HG03354 (cell line): Measurements from ENCODE around the gene TULP4.
"Not testable (repeated sequence)": the region's sequence is repeated elsewhere in the genome, so short reads cannot be mapped to it uniquely, and the experiment has no call there.

Experiments
- ATAC-seq: cut with Tn5 transposase; IDR thresholded peaks from one replicate; pipeline ENCODE4 v1.9.1; 2021; ENCODE audit warnings: mild to moderate bottlenecking; ENCODE audit not compliant: unreplicated experiment, poor library complexity, severe bottlenecking

The TULP4 gene

DNA sequence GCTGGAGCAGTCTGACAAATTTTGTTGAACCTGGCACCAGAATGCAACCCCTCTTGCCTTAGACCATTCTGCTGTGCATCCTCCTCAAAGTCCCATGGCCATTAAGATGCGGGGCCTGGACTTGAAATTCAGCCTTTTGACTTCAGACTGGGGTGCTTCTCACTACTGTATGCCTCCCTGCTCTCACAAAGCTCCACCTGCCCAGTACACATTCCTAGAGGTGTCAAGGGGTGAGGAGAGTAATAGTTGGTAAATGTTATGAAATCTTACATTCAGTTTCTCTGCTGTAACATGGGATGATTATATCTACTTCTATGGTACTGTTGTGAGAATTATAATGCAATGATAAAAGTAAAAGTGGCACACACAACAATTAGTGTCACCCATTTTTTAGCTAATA lies 70.8 kb downstream of the TULP4 start:
- no peak for ATAC-seq

GRCh38 chr6:158383542-158383941 lies 71.3 kb downstream of the TULP4 start:
- no peak for ATAC-seq

- no peak for ATAC-seq
Observed at GRCh38 chr6:158384671-158385110, 72.4 kb downstream of the TULP4 start.

GRCh38 chr6:158387036-158387435 lies 74.8 kb downstream of the TULP4 start:
- no peak for ATAC-seq

GRCh38 chr6:158387578-158387977 lies 75.3 kb downstream of the TULP4 start:
- no peak for ATAC-seq

GRCh38 chr6:158388727-158389126 lies 76.5 kb downstream of the TULP4 start:
- ATAC-seq: no peak

- no peak for ATAC-seq
Observed at GRCh38 chr6:158389193-158389919, 77.1 kb downstream of the TULP4 start.

DNA sequence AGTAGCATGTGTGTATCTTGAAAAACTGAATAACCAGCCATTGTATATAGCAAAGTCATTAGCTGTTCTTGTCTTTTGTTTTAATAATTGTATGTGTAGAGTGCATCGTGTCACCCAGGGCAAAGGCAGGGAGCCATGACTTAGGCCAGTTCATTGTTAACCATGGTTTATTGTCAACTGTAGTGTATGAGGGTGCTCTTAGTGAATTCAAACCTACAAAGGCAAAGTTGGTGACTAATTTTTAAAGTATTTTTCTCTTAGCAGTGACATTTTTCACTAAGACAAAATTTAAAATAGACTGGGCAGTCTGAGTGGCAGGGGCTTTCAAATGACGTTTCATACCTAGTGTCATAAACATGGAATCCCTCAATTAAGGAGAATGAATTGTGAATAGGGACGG lies 79.0 kb downstream of the TULP4 start:
- ATAC-seq: no peak

GRCh38 chr6:158391977-158392376 lies 79.7 kb downstream of the TULP4 start:
- ATAC-seq: not testable (repeated sequence)

- no peak for ATAC-seq
Observed at GRCh38 chr6:158396136-158396535, 83.9 kb downstream of the TULP4 start.

DNA sequence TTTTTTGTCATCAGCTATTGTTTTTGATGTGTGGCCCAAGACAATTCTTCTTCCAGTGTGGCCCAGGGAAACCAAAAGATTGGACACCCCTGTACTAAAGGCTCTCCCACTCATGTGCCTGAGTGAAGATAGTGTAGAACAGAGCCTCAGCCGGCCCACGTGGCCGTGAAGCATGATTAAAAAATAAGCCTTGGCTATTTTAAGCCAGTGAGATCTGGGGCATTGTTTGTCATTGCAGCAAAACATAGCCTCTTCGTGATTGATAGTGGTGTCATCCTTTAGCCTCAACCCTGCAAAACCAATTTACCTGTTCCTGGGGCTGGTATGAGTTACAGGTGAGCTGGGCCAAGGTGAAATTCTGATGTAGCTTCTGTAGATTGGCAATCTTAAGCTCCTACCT lies 85.3 kb downstream of the TULP4 start:
- no peak for ATAC-seq

DNA sequence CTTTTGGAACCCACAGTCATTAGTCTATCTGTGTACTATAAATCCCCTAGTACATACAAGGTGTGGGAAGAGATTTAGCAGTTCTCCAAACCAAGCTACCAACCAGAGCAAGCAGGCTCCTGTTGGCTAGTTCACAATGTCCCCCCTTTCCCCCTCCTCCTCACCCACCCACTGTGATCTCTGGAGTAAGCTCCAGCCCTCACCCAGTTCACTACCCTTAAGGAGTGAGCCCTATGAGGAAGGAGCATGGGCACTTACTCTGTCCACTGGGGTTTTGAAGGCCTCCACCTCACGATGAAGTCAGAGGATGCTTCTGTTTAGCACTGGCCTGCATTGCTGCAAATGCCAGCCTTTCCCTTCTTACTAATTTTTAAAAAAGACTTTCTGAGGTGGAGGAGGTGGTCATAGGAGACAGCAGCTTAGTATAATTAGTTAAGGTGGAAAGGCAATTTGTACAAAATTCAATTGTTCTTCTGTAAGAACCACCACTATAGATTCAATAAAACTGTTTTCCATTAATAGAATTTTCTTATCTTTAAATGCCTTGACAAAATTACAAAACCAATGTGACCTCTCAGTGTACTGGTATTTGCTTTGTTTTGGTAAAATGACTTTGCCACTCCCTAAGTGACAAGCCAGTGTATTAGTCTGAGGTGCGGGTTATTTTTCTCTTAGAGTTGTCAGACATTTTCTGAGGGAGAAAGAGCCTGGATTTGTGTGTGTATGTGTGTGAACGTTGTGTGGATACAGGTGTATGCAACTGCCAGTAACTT lies 86.2 kb downstream of the TULP4 start:
- ATAC-seq: no peak

DNA sequence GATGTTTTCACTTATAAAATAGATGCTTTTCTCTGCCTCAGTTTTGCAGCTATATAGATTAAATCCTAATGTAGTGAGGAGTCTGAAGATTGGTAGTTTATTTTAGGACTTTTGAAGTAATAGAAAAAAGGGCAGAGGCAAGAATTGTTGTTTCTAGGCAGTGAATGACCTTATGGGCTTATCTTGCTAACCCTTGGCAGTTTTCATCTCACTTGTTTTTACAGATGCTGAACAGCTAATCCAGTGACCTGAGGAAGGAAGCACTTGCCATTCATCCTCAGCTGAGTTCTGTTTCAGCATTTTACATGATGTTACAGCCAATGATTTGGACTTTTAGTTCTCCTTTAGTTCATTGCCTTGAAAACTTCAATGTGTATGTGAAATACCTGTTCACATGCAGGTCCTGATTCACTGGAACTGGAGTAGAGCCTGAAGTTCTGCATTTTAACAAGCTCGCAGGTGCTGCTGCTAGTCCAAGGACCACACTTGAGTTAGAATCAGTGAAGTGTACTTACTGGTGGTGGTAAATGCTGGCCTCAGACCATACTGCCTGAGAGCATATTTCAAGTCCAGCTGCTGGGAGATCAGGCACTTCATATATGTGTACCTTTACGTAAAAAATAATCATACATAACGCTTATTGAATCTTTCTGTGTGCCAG lies 86.9 kb downstream of the TULP4 start:
- ATAC-seq: no peak

DNA sequence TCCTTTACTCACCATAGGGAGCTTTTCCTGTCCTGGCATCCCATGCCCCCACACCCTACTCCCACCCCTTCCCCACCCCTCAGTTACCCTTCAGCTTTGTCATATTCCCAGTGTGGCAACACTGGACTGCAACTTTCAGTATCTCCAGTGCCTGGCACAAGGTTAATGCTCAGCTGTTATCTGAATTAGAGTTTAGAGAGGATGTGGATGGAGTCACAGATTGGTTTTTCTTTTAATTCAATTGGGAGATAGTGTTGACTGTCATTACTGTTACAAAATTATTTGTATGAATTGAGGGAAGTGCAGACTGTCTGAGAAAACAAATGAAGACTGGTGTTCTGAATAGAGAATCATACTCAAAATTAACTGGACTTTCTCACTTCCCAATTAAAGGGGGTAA lies 89.9 kb downstream of the TULP4 start:
- no peak for ATAC-seq

GRCh38 chr6:158405321-158405831 lies 93.1 kb downstream of the TULP4 start:
- ATAC-seq: not testable (repeated sequence)

GRCh38 chr6:158405933-158406332 lies 93.7 kb downstream of the TULP4 start:
- no peak for ATAC-seq

DNA sequence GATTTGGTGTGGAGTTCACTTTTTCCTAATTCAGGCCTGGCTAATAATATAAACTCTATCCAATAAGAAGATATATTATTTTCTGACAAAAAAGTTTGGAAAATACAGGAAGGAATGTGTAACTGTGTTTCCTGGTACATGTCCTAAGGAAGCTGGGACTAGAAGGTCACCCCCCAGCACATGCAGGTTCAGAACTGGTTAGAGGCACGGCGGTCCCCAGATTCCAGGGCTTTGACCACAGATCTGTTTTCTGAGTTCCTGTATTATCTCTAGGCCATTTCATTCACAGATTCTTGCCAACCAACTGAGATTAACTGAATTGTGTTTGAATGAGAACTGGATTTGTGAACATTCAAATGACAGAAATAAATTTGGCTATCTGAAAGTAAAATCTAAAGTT lies 94.5 kb downstream of the TULP4 start:
- no peak for ATAC-seq

DNA sequence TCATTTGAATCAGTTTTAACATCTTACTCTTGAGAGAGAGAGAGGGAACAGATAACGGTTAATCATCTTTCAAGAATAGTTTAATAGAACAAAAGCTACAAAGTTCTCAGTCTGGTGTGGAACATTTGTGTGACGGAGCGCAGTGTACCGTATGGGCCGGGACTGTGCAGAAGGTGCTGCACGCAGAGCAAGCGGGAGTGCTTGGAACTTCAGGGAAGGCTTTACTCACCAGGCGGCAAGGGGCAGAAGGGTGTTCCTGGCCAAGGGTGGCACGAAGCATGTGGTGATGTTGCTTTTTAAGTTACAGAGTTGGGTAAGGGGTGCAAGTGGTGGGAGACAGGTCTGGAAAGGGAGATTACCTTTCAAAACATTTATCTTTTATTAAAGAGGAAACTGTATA lies 95.7 kb downstream of the TULP4 start:
- ATAC-seq: no peak

GRCh38 chr6:158408552-158409130 lies 96.4 kb downstream of the TULP4 start:
- no peak for ATAC-seq

GRCh38 chr6:158409451-158409850 lies 97.2 kb downstream of the TULP4 start:
- no peak for ATAC-seq
